Esophagus muscularis mucosa (tissue), 4 donors: ENCODE data around the gene LTV1. TPM values are rescaled to one million over a fixed set of nuclear protein-coding genes. Genes with fewer than 3 reads are reported as not detected.

Source experiments
- DNase-seq: peaks from one replicate; pipeline ENCODE4 v3.0.0-alpha.2; 2017; ENCODE audit errors: extremely low spot score
- H3K27ac ChIP-seq, 4 donors: fragments of 200-600 bp; sonication (generic); replicated peaks in 1 of 4; 1 replicate in 3 of 4; 2 replicates in 1 of 4; pipeline ENCODE4 v1.5.1; 2016 to 2019; ENCODE audit warnings: mild to moderate bottlenecking in 1 of 4
- H3K27me3 ChIP-seq, 4 donors: fragments of 200-600 bp; sonication (generic); one replicate each; pipeline versions ENCODE4 v1.5.1 to v1.6.0; 2016 to 2019
- H3K36me3 ChIP-seq, 4 donors: fragments of 200-600 bp; sonication (generic); one replicate each; pipeline ENCODE4 v1.5.1; 2016 to 2019
- H3K4me1 ChIP-seq, 4 donors: fragments of 200-600 bp; sonication (generic); one replicate each; pipeline ENCODE4 v1.5.1; 2016 to 2019
- H3K4me3 ChIP-seq, 4 donors: fragments of 200-600 bp; sonication (generic); 1 replicate in 2 of 4; 2 replicates in 2 of 4; pipeline ENCODE4 v1.5.1; 2016 to 2019; ENCODE audit warnings: mild to moderate bottlenecking in 4 of 4, moderate library complexity in 1 of 4
- H3K9me3 ChIP-seq, 4 donors: fragments of 200-600 bp; sonication (generic); 1 replicate in 3 of 4; 2 replicates in 1 of 4; pipeline ENCODE4 v1.5.1; 2016 to 2019
- EP300 ChIP-seq: sonication (generic); formaldehyde crosslinking; IDR thresholded peaks from one replicate; pipeline ENCODE4 v1.6.1; 2017; ENCODE audit warnings: antibody characterized with exemption
- POLR2A ChIP-seq: fragments of 450-650 bp; IDR thresholded peaks from one replicate; pipeline ENCODE4 v1.6.1; 2017; ENCODE audit warnings: antibody characterized with exemption, moderate library complexity, mild to moderate bottlenecking, low read depth
- POLR2AphosphoS5 ChIP-seq, 2 donors: sonication (generic); formaldehyde crosslinking; IDR thresholded peaks; one replicate each; pipeline ENCODE4 v1.6.1; 2017; ENCODE audit warnings: antibody characterized with exemption in 2 of 2
- WGBS: methylation state at CpG from one replicate; pipeline ENCODE4 v1.1.5; 2018; 5-methylcytosine and 5-hydroxymethylcytosine counted together
- intact Hi-C: fragments of 100-400 bp; cut with DNase I; formaldehyde crosslinking; loops from one replicate; pipeline ENCODE4 v1.15.1; 2023
- total RNA-seq, 4 donors: library from RNA; depleted of rRNA; stranded (reverse); fragments of >200 nt; gene quantifications; one replicate each; pipeline versions ENCODE4 v1.1.0 to v1.2.1, GENCODE V29; 2016
- TF ChIP-seq, protein P1 (sequence below), 3 experiments: fragments of 200-600 bp in 2 of 3; fragments of 450-650 bp in 1 of 3; sonication (generic) in 2 of 3; IDR thresholded peaks; one replicate each; pipeline ENCODE4 v1.5.1; 2017 to 2019; ENCODE audit warnings: antibody characterized with exemption in 3 of 3, mild to moderate bottlenecking in 2 of 3, moderate library complexity in 1 of 3

Gene LTV1
- total RNA-seq, 4 donors from 2014 or later: 15.0 to 20.0 (median 18.0) TPM

DNA sequence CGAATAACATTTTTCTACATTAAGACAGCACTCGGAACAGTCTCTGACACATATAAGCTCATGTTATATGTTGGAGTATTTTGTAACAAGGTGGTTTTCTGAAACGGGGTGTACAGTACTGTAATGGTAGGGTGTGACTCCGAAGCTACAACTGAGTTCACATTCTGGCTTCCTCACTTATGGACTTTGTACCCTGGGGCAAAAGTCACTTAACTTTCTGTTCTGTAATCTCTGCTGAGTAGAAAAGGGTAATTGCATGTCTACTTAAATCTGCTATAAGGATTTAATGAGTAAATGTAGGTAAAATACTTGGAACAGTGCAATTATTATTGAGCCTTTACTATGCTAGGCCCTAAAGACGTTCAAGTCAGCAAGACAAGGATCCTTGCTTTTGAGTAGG lies 4.7 kb upstream of the LTV1 start:
- H3K4me1 ChIP-seq: peaks cover 5 to 10% (median 6%) of the 10 kb centered on the region in 4 donors
- TF ChIP-seq, protein P1, sequence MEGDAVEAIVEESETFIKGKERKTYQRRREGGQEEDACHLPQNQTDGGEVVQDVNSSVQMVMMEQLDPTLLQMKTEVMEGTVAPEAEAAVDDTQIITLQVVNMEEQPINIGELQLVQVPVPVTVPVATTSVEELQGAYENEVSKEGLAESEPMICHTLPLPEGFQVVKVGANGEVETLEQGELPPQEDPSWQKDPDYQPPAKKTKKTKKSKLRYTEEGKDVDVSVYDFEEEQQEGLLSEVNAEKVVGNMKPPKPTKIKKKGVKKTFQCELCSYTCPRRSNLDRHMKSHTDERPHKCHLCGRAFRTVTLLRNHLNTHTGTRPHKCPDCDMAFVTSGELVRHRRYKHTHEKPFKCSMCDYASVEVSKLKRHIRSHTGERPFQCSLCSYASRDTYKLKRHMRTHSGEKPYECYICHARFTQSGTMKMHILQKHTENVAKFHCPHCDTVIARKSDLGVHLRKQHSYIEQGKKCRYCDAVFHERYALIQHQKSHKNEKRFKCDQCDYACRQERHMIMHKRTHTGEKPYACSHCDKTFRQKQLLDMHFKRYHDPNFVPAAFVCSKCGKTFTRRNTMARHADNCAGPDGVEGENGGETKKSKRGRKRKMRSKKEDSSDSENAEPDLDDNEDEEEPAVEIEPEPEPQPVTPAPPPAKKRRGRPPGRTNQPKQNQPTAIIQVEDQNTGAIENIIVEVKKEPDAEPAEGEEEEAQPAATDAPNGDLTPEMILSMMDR (IDR thresholded peaks at IDR 0.05): no peak
- no peak for TF ChIP-seq POLR2A
- no peak for TF ChIP-seq POLR2AphosphoS5 (IDR thresholded peaks at IDR 0.05)
- no peak for TF ChIP-seq EP300
- H3K36me3 ChIP-seq: no peaks in the 10 kb centered on the region
- intact Hi-C loops: no loop called here
- WGBS: 89% methylated on average over 5 of the region's 5 CpGs
- no peaks in the 10 kb centered on the region for H3K27me3 ChIP-seq
- no peaks in the 10 kb centered on the region for H3K9me3 ChIP-seq
- H3K4me3 ChIP-seq: no peak overlapping the region
- no peak for DNase-seq
- no peak overlapping the region for H3K27ac ChIP-seq

DNA sequence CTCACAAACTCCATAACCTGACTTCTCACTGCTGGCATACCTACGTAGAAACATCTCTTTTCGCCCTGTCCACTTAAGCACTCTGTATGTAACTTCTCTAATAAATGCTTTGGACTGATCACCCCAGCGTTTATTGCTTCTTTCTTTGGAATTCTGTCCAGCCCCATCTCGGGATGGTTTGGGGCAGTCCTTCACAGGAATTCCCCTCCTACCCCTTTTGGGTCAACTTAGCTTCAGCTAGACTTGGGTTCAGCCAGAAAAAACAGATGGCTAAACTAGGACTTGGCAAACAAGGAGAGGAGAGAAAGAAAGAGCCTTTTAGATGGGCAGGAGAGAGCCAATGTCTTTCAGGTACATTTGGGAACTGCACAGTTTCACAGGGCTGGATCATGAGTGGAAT lies 3.9 kb upstream of the LTV1 start:
- TF ChIP-seq EP300: no peak
- TF ChIP-seq POLR2A: no peak
- TF ChIP-seq, protein P1 (IDR thresholded peaks at IDR 0.05): no peak
- WGBS: 81% methylated on average over 4 of the region's 4 CpGs
- no peak overlapping the region for H3K4me3 ChIP-seq
- no peak overlapping the region for H3K27ac ChIP-seq
- H3K9me3 ChIP-seq: no peaks in the 10 kb centered on the region
- H3K36me3 ChIP-seq: no peaks in the 10 kb centered on the region
- no peak for DNase-seq
- intact Hi-C loops: no loop called here
- H3K4me1 ChIP-seq: peaks cover 8 to 18% (median 11%) of the 10 kb centered on the region in 4 donors
- no peaks in the 10 kb centered on the region for H3K27me3 ChIP-seq

DNA sequence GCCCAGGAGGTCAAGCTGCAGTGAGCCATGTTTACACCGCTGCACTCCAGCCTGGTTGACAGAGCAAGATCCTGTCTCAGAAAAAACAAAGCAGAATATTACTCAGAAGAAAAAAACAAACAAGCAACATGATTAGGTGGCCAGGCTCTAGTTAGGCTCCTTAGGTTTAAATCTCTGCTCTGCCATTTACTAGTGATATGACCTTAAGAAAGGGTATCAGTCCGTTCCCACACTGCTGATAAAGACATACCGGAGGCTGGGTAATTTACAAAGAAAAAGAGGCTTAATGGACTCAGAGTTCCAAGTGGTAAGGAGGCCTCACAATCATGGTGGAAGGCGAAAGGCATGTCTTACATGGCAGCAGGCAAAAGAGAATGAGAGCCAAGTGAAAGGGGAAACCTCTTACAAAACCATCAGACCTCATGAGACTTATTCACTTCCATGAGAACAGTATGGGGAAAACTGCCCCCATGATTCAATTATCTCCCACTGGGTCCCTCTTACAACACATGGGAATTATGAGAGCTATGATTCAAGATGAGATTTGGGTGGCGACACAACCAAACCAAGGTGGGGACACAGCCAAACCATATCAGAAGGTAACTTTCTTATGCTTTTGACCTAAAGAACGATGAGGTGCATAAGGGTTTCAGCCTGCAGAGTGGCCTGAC lies 2.4 kb upstream of the LTV1 start:
- no peak overlapping the region for H3K4me3 ChIP-seq
- H3K27ac ChIP-seq: no peak overlapping the region
- H3K4me1 ChIP-seq: peaks cover 11 to 31% (median 22%) of the 10 kb centered on the region in 4 donors
- 97% methylated on average over 6 of the region's 6 CpGs for WGBS
- intact Hi-C loops: loop anchor here (5.0 kb wide), 2 partner anchors 163 to 263 kb away; partner anchors contain the start of gene PHACTR2
- DNase-seq: no peak
- no peaks in the 10 kb centered on the region for H3K27me3 ChIP-seq
- no peaks in the 10 kb centered on the region for H3K9me3 ChIP-seq
- H3K36me3 ChIP-seq: peaks cover 4 to 15% (median 13%) of the 10 kb centered on the region in 4 donors
- TF ChIP-seq, protein P1 (IDR thresholded peaks at IDR 0.05): no peak
- TF ChIP-seq EP300 (no peak), POLR2A (no peak), POLR2AphosphoS5 (IDR thresholded peaks at IDR 0.05) (no peak)

DNA sequence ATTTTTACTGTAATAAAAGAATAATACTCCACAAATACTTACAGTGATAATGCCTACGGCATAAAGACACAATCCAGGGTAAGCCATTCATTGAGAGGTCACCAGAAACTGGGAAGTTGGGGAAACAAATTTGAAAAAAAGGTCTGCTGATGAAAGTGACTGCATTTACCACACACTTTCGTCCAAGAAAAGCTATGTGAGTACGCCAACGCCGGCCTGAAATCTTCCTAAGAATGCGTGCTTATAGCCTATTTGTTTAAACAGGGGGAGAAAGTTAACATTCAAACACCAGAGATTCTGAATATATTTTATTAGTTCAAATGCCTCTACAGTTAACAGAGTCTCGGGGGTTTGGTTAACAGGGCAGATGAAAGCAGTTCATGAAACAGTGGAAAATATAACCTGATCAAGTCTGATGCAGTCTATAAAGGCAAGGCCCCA lies 657 bp upstream of the LTV1 start:
- Histone ChIP-seq H3K4me1 (peaks cover 11 to 31% (median 22%) of the 10 kb centered on the region in 4 donors), H3K36me3 (peaks cover 21 to 32% (median 31%) of the 10 kb centered on the region in 4 donors), H3K4me3 (peak overlapping the region; percentile 73 to 86 (median 78)), H3K9me3 (no peaks in the 10 kb centered on the region), H3K27me3 (no peaks in the 10 kb centered on the region), H3K27ac (peak overlapping the region; percentile 92 to 96 (median 95))
- TF ChIP-seq EP300 (no peak), POLR2A (no peak), POLR2AphosphoS5 (IDR thresholded peaks at IDR 0.05) (no peak)
- TF ChIP-seq, protein P1 (IDR thresholded peaks at IDR 0.05): no peak
- DNase-seq: no peak
- WGBS: 29% methylated on average over 7 of the region's 7 CpGs
- intact Hi-C loops: loop anchor here (5.0 kb wide), 2 partner anchors 165 to 265 kb away; partner anchors contain the start of gene PHACTR2
